HG03060 (cell line): ENCODE results near the gene HOXA3.

Source experiments
- ATAC-seq: cut with Tn5 transposase; IDR thresholded peaks from one replicate; pipeline ENCODE4 v1.9.1; 2021; ENCODE audit warnings: low read depth, moderate number of reproducible peaks; ENCODE audit not compliant: unreplicated experiment

HOXA3 gene

DNA sequence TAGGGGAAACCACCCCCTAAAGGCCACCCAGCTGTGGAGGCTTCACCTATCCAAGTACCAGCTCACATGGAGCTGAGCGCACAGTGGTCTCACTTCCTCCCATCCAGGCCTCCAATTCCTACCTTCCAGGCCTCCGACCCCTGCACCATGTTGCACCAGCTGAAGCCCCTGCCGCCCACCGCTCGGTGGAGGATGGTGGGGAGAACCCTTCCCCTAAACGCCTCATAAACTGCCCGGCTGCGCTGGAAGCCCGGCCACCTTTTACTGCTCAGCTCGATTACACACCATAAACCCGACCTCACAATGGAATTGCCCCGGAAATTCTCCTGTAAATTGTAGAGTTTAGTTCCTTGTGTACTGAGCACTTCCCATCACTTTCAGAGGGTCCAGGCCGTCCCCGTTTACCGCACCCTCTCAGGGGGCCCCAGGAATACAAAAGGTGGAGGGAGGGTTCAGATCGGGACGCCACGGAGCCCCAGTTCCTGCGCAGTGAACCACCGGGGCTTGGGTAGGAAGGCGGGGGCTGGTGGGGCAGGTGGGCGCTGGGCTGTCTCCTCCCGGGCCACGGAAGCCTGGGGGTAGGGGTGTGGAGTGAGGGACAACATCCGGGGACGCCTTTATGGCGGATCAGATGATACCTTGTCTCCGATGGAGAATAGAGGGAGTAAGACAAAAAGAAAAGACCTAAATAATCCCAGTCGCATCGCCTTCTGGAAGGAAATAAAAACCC, 5.5 kb upstream of the HOXA3 start:
- no peak for ATAC-seq

DNA sequence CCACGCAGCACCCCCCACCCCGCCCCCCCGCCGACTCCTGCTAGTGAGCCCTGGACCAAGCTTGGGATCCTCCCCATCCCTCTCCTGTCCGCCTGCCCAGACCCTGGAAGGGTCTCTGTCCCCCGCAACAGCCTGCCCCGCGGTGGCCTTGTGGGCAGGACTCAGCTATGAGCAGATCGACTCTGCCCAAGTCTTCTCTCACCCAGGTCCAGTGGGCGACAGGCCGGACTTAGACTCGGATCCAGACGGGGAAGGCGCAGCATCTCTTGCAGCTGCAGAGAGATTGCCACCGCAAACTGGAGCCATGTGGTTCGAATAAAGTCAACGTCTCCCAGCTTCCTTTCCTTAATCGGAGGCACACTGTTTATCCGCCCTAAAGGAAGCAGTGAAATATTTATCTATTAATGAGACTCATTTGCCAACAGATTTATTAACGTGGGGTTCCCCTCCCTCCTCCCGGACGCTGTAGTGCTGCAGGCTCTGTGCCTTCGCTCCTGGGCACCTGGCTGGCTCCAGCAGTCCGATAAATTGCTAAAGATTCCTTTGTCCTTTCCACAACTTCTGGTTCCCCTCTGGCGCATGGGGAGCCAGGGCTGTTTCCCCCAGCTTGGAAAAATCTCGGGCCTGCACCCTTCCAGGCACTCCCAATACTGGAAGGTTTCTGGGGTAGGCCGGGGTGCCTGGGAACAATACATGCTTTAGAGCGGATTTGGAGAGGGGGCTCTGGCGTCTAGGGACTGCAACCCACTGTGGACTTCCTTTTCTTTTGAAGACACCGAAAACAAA, 4.7 kb upstream of the HOXA3 start:
- ATAC-seq: no peak

DNA sequence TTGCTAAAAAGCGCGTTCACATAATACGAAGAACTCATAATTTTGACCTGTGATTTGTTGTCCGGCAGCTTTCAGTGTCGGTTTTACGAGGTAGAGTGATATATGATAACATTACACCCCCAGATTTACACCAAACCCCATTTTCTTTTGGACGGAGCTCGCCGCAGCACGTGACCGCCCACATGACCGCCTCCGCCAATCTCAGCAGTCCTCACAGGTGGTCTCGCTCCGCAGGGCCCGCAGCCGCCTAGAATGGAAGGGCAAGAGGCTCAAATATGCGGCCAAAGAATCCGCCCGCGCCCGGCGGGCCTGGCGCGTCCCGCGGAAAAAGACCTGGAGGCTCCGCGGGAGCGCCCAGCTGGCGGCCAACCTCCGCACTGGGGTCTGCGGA, 4.1 kb upstream of the HOXA3 start, which contains the start of gene HOXA7:
TSS of gene HOXA7 (minus strand) at position 168 of the 391 bp plus-strand sequence. CDS start at position 38, 130 bp downstream.
- no peak for ATAC-seq

GRCh38 chr7:27155816-27156507, 3.6 kb upstream of the HOXA3 start:
- no peak for ATAC-seq

DNA sequence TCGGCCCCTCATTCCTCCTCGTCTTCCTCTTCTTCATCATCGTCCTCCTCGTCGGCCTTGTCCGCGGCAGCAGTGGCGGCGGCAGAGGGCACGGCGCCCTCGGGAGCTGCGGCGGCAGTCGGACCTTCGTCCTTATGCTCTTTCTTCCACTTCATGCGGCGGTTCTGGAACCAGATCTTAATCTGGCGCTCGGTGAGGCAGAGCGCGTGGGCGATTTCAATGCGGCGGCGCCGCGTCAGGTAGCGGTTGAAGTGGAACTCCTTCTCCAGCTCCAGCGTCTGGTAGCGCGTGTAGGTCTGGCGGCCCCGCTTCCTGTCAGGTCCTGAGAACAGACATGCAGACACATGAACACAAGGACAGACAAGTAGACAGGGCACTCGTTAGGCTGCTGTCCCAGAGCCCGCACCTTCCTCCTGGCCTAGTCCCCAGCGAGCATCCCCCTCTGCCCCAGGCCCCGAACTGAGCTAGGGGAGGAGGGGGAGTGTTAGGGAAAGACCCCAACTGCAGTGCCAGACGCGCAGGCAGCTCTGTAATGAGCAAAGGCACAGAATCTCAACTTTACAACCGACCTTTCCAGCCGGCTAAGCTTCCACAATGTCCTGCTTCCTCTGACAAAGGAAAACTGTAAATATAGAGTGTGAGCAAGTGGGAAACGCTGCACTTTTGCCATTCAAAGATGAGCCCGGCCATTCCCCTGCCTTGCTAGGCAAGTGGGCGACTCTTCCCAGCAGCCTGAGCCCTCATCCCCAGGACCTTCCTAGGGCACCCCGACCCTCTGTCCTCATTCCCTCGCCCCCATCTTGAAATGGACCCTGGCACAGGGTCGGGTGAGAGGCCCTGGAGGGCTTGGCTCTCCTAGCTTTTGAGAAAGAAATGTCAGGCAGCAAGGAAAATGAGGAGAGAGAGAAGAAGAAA, 2.8 kb upstream of the HOXA3 start:
- ATAC-seq: no peak

DNA sequence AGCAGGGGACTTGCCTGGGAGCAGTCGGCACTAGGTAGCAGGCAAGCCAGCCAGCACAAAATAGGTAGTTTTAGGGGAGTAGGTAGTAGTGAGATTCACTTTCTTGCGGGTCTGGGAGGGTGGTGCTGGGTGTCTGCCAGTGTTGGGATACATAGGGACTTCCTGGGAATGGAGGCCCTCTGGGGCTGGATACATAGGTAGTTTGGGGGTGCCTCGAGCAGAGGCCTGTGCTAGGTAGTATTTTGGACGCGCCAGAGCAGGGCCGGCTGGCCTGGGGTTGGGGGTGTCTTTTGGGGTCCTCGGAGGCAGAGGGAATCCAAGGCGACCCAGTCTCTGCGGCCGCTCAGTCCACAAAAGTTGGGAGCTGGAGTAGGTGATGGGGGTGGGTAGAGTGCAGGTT, 2.0 kb upstream of the HOXA3 start:
- ATAC-seq: no peak

- no peak for ATAC-seq
These were observed 1.1 kb upstream of the HOXA3 start for GRCh38 chr7:27153526-27153925.

- ATAC-seq: no peak
These were observed 546 bp upstream of the HOXA3 start for GRCh38 chr7:27152816-27153442.

- no peak for ATAC-seq
These were observed 947 bp downstream of the HOXA3 start for GRCh38 chr7:27151341-27151930.

DNA sequence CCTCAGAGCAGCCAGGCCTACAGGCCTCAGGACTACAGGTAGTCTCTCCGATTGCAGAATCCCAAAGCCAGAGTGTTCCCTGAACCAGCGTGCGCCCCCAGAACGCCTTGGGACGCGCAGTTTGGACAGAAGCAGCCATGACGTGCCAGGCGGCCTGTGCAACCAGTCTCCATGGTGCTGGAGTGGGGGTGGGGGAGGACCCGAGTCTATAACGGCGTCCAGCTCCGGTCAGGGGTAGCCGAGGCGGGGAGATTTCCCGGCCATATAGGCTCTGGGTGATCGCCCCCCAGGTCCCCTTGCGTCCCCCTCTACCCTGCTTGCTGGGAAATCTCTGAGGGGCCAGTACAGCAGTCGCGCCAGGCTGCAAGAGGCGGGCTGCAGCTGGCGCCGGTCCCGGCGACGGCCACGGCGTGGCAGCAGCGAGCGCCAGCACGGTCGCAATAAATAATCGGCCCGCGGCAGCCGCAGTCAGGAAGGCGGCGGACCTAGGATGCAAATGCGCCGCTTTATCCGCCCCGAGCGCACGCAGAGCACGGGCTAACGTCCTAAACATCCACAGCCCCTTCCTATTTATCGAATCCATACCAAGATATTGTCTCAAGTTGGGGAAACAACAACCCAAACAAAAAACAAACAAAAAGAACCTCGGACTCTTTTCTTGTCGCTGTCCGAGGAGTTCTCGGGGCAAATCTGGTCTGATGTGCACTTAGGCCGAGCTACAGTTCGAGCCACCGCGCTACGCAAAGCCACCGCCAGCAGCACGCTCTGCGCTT, 1.6 kb downstream of the HOXA3 start:
- no peak for ATAC-seq

GRCh38 chr7:27149842-27150567, 2.4 kb downstream of the HOXA3 start:
- ATAC-seq: no peak

GRCh38 chr7:27148756-27149641, 3.4 kb downstream of the HOXA3 start:
- ATAC-seq: no peak

DNA sequence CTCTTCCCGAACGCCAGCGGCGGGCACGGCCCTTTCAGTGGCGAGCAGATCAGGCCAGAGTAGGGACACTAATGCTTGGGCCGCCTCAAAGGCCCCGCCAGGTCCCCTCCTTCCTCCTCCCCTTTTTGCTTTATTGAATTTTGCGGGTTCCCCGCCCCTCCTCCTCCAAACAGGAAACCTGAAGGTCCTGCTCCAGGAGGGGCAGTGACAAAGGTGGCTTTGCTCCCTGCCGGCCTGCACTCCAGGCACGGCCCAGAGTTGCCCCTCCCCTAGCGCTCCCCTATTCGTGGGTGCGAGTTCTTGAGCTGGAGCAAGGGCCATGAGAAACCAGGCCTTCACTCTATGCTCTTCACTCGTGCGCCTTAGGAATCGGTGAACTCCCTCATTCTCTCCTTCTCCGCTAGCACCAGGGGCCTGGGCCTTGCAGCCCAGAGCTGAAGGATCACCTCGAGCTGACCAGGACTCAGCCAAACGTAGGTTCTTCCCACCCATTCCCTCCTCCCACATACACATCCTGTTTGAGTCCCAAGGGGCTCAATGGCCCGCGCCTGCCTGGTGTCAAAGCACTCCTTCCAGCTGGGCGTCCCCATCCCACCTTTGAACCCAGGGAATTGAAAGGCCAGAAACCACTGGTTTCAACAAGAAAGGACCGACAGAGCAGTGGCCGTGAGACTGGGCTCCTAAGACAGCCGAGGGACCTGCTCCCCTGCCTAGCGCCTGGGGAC, 4.2 kb downstream of the HOXA3 start:
- ATAC-seq: no peak

GRCh38 chr7:27147199-27148030, 5.0 kb downstream of the HOXA3 start, which contains the start of gene HOXA6:
TSS of gene HOXA6 (minus strand) at chr7:27147774. CDS start at chr7:27147749, 25 bp downstream.
- ATAC-seq: no peak

DNA sequence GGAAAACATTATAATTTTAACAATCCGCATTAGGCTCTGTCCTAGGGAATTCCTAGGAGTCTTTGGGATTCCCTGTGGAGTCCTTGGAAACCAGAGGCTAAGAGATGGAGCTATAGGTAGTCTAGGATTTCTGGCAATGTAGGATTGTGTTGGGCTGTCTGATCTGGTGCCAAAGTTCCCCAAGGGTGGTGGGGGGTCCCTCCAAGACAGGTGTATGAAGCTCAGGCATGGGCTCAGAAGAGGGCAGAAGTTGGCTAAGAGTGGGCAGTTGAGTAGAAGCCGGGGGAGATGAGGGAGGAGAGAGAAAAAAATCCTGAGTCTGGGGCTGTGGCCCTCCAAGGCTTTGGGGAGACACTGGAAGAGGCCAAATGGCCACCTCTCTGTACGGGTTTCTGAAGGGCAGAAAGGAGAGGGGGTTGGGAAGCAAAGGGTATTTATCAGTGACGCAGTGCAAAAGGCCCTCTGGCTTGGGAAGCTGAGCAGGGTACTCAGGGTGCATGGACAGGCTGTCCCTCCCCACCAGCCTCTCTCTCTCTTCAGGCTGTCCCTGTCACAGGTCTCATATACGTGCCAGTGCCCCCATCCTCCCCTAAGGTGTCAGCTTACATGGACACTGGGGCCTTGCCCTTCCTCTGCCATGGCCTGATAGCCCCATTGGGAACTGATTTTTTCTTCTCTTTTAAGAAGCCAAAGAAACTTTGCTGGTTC, 5.7 kb downstream of the HOXA3 start:
- no peak for ATAC-seq
